Rectal smooth muscle tissue (tissue), 1 donor: Measurements from ENCODE around the gene RFTN2.
"Not testable (repeated sequence)": the region's sequence is repeated elsewhere in the genome, so short reads cannot be mapped to it uniquely, and the experiment has no call there.

Experiments used
- H3K27ac ChIP-seq: one replicate; pipeline ENCODE4 v1.7.0; 2013; ENCODE audit warnings: low read depth, low read length, inconsistent platforms
- H3K27me3 ChIP-seq: one replicate; pipeline ENCODE4 v1.7.0; 2013; ENCODE audit warnings: low read length; ENCODE audit not compliant: control insufficient read depth, insufficient read depth
- H3K36me3 ChIP-seq: one replicate; pipeline ENCODE4 v1.7.0; 2013; ENCODE audit warnings: low read length; ENCODE audit not compliant: control insufficient read depth, insufficient read depth
- H3K4me1 ChIP-seq: one replicate; pipeline ENCODE4 v1.7.0; 2013; ENCODE audit warnings: low read length; ENCODE audit not compliant: control insufficient read depth, insufficient read depth
- H3K4me3 ChIP-seq: one replicate; pipeline ENCODE4 v1.7.0; 2013; ENCODE audit warnings: low read length
- H3K9ac ChIP-seq: one replicate; pipeline ENCODE4 v1.7.0; 2013; ENCODE audit warnings: low read length

Gene RFTN2

DNA sequence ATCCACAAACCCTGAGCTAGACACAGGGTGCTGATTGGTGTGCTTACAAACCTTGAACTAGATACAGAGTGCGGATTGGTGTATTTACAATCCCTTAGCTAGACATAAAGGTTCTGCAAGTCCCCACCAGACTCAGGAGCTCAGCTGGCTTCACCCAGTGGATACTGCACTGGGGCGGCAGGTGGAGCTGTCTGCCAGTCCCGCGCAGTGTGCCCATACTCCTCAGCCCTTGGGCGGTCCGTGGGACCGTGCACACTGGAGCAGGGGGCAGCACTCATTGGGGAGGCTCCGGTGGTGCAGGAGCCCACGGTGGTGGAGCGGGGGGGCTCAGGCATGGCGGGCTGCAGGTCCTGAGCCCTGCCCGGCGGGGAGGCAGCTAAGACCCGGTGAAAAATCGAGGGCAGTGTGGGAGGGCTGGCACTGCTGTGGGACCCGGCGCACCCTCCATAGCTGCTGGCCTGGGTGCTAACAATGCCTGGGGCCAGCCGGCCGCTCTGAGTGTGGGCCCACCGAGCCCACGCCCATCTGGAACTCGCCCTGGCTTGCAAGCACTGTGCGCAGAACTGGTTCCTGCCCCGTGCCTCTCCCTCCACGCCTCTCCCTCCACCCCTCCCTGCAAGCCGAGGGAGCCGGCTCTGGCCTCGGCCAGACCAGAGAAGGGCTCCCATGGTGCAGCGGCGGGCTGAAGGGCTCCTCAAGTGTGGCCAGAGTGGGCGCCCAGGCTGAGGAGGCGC is 83.9 kb downstream of the RFTN2 start:
- H3K27ac ChIP-seq = no peak overlapping the region
- H3K27me3 ChIP-seq = no peaks in the 10 kb centered on the region
- H3K4me3 ChIP-seq = no peak overlapping the region
- no peaks in the 10 kb centered on the region for H3K36me3 ChIP-seq
- no peaks in the 10 kb centered on the region for H3K4me1 ChIP-seq
- no peak overlapping the region for H3K9ac ChIP-seq

DNA sequence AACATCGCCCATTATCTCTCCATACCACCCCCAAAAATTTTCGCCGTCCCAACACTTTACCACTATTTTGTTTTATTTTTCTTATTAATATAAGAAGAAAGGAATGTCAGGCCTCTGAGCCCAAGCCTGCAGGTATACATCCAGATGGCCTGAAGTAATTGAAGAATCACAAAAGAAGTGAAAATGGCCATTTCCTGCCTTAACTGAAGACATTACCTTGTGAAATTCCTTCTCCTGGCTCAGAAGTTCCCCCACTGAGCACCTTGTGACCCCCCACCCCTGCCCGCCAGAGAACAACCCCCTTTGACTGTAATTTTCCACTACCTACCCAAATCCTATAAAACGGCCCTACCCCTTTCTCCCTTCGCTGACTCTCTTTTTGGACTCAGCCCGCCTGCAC is 88.1 kb downstream of the RFTN2 start:
- not testable (repeated sequence) for H3K36me3 ChIP-seq, H3K27ac ChIP-seq, H3K9ac ChIP-seq, H3K4me3 ChIP-seq, H3K4me1 ChIP-seq, H3K27me3 ChIP-seq

DNA sequence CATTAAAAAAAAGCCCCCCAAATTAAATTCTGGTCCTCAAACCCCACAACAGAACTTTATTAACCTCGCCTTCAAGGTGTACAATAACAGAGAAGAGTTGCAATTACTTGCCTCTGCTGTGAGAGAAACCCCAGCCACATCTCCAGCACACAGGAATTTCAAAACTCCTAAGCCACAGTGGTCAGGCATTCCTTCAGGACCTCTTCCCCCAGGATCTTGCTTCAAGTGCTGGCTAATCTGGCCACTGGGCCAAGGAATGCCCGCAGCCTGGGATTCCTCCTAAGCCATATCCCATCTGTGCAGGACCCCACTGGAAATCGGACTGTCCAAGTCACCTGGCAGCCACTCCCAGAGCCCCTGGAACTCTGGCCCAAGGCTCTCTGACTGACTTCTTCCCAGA is 95.2 kb downstream of the RFTN2 start:
- not testable (repeated sequence) for H3K4me1 ChIP-seq, H3K9ac ChIP-seq, H3K4me3 ChIP-seq, H3K27ac ChIP-seq, H3K36me3 ChIP-seq, H3K27me3 ChIP-seq

DNA sequence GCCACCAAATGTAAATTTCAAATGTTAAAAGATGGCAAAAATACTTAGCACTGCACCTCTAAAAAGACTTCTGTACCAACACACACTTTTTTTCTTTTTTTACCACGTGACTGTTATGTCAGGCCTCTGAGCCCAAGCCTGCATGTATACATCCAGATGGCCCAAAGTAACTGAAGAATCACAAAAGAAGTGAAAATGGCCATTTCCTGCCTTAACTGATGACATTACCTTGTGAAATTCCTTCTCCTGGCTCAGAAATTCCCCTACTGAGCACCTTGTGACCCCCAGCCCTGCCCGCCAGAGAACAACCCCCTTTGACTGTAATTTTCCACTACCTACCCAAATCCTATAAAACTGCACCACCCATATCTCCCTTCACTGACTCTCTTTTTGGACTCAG is 97.1 kb downstream of the RFTN2 start:
- H3K27me3 ChIP-seq, H3K4me3 ChIP-seq, H3K4me1 ChIP-seq, H3K9ac ChIP-seq, H3K36me3 ChIP-seq, H3K27ac ChIP-seq: not testable (repeated sequence)

DNA sequence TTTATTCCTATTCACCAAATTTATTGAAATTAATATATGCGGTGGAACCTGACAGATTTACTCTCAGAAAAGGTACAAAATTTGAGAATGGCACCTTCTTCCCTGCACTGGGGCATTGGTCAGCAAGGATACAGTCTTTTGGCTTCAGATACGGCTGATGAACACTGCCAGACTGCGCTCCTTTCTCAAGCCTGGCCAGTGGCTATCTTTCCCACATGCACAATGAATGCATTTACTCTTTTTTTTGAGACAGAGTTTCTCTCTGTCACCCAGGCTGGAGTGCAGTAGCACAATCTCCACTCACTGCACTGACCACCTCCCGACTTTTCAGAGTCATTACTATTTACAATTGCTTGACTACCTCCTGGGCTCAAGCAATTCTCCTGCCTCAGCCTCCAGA is 97.9 kb downstream of the RFTN2 start:
- Histone ChIP-seq H3K36me3 (no peaks in the 10 kb centered on the region), H3K9ac (no peak overlapping the region), H3K4me3 (no peak overlapping the region), H3K27me3 (no peaks in the 10 kb centered on the region), H3K4me1 (no peaks in the 10 kb centered on the region), H3K27ac (no peak overlapping the region)

DNA sequence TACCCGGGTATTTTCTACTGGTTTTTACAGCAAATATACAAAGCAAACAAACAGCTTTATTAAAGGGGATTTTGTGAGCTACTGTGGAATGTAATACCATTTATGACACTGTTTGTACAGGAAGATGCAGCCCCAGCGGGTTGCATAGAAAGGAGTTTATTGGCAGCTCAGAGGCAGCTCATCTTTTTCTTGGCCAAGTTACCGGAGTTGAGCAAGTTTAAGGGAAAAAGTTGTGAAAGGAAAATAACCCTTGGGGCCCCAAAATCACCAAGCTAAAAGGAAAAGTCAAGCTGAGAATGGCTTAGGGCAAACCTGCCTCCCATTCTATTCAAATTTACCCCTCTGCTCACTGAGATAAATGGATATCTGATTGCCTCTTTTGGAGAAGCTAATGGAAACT is 98.8 kb downstream of the RFTN2 start:
- Histone ChIP-seq H3K36me3 (no peaks in the 10 kb centered on the region), H3K9ac (no peak overlapping the region), H3K4me3 (no peak overlapping the region), H3K27ac (no peak overlapping the region), H3K27me3 (no peaks in the 10 kb centered on the region), H3K4me1 (no peaks in the 10 kb centered on the region)

DNA sequence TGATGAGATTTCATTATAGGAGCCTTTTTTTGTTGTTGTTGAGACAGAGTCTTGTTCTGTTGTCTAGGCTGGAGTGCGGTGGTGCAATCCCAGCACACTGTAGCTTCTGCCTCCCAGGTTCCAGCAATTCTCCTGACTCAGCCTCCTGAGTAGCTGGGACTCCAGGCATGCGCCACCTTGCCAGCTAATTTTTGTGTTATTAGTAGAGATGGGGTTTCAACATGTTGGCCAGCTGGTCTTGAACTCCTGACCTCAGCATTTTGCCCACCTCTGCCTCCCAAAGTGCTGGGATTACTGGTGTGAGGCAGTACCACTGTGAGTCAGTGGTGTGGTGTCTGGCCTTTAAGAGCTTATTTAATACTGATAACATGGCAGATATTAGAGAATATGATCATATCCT is 99.4 kb downstream of the RFTN2 start:
- Histone ChIP-seq H3K27me3 (no peaks in the 10 kb centered on the region), H3K4me3 (no peak overlapping the region), H3K4me1 (no peaks in the 10 kb centered on the region), H3K36me3 (no peaks in the 10 kb centered on the region), H3K9ac (no peak overlapping the region), H3K27ac (no peak overlapping the region)

DNA sequence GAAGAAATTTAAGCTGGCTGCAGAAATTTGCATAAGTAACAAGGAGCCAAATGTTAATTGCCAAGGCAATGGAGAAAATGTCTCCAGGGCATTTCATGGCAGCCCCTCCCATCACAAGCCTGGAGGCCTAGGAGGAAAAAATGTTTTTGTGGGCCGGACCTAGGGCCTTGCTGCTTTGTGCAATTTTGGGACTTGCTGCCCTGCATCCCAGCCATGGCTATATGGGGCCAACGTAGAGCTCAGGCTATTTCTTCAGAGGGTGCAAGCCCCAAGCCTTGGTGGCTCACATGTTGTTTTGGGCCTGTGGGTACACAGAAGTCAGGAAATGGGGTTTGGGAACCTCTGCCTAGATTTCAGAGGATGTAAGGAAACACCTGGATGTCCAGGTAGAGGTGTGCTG is 101.8 kb downstream of the RFTN2 start:
- no peaks in the 10 kb centered on the region for H3K4me1 ChIP-seq
- no peak overlapping the region for H3K4me3 ChIP-seq

DNA sequence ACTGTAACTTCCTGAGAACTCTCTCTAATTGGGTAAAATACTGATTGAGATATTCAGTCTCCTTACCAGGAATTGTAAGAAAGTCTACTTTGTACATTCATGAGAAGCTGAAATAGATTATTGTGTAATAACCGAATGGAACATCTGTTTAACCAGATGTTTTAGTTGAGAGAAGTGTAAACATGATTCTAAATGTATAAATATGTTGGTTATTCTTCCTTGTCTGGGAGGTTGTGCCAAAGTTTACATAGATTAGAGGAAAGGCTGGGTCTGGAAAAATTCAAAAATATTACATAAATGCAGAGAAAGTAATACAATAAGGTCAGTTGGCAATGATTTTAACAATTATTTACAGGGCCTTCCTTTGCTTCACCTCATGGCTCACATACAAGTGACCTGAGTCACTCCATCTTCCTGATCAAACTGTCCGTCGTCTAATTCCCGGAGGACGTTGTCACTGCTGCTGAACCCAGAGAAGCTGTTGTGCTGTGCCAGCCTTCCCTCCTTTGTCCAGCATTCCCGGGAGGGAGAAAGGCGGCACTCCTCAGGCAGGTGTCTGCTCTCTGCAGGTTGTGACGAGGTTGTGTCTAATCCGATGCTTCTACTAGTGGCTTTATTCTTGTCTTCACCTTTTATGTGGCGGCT is 103.6 kb downstream of the RFTN2 start:
- Histone ChIP-seq H3K9ac (no peak overlapping the region), H3K4me1 (no peaks in the 10 kb centered on the region), H3K4me3 (no peak overlapping the region), H3K36me3 (no peaks in the 10 kb centered on the region), H3K27ac (no peak overlapping the region), H3K27me3 (no peaks in the 10 kb centered on the region)

More for the DNA sequence above, 101.8 kb downstream of the RFTN2 start:
- Histone ChIP-seq H3K27ac (no peak overlapping the region), H3K9ac (no peak overlapping the region), H3K36me3 (no peaks in the 10 kb centered on the region), H3K27me3 (no peaks in the 10 kb centered on the region)

DNA sequence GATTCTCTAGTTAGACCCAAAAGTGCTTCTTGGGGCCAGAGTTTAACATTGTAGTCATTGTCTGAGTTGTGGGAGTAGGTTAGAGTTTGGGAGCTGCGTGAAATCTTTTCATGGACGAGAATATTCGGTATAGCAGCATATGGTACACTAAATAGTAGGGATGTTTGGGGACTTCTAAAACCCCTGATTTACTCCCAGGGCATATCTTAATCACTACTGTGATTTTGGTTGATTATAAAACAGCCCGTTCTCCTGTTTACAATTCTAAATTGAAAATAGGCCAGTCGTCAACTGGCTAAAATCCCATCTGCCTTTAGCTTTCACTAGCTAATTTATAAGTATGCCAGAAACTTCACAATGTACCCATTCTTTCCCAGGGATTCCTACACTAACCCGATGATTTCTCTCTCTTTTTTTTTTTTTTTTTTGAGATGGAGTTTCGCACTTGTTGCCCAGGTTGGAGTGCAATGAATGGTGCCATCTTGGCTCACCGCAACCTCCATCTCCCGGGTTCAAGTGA is 115.2 kb downstream of the RFTN2 start:
- H3K9ac ChIP-seq = no peak overlapping the region

DNA sequence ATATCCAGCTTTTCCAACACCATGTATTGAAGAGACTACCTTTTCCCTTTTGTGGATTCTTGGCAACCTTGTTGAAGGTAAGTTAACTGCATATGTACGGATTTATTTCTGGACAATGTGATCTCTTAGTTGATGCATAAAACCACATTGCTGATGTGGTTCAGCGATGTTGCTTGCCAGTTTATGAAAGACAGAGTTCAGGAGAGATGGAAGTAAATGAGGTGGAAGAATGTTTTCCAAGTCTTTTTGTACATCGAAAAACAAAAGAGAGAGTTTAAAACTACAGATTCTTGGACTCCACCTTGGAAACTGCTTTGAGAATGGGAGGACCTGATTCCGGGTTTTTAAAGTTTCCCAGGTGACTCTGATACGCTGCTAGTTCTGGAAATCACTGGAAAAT is 115.7 kb downstream of the RFTN2 start:
- no peaks in the 10 kb centered on the region for H3K27me3 ChIP-seq
- no peak overlapping the region for H3K4me3 ChIP-seq
- no peaks in the 10 kb centered on the region for H3K36me3 ChIP-seq
- H3K9ac ChIP-seq = no peak overlapping the region
- no peak overlapping the region for H3K27ac ChIP-seq
- H3K4me1 ChIP-seq = peaks cover 2% of the 10 kb centered on the region

More for the DNA sequence above, 115.2 kb downstream of the RFTN2 start:
- Histone ChIP-seq H3K36me3 (no peaks in the 10 kb centered on the region), H3K4me3 (no peak overlapping the region), H3K27ac (no peak overlapping the region), H3K27me3 (no peaks in the 10 kb centered on the region), H3K4me1 (peaks cover 2% of the 10 kb centered on the region)

DNA sequence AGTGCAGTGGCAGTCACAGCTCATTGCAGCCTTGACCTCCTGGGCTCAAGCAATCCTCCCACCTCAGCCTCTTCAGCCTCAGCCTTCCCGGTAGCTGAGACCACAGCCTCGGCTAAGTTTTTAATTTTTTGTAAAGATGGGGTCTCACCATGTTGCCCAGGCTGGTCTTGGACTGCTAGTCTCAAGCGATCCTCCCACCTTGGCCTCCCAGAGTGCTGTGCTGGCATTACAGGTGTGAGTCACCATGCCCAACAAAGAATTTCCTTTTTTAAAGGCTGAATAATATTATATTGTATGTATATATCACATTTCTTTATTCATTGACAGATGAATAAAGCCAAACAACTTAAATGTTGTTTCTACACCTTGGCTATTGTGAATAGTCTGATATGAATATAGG is 117.0 kb downstream of the RFTN2 start:
- Histone ChIP-seq H3K4me1 (peaks cover 2% of the 10 kb centered on the region), H3K27ac (no peak overlapping the region), H3K4me3 (no peak overlapping the region), H3K9ac (no peak overlapping the region), H3K27me3 (no peaks in the 10 kb centered on the region), H3K36me3 (no peaks in the 10 kb centered on the region)

DNA sequence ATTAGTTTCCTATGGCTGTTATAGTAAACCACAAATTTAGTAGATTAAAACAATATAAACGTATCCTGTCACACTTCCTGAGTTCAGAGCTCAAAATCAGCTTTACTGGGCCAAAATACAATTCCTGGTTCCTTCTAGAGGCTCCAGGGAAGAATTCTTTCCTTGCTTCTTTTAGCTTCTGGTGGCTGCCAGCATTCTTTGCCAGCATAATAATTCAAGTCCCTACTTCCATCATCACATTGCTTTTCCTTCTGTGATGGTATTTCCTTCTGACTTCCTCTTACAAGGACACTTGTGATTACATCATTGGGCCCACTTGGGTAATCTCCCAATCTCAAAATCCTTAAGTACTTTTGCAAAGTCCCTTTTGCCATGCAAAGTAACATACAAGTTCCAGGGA is 118.9 kb downstream of the RFTN2 start:
- H3K4me1 ChIP-seq = peaks cover 2% of the 10 kb centered on the region

More for the DNA sequence above, 118.9 kb downstream of the RFTN2 start:
- H3K9ac ChIP-seq = no peak overlapping the region
- H3K27ac ChIP-seq = no peak overlapping the region
- no peak overlapping the region for H3K4me3 ChIP-seq
- H3K36me3 ChIP-seq = no peaks in the 10 kb centered on the region
- H3K27me3 ChIP-seq = no peaks in the 10 kb centered on the region
